ENCODE data around the gene PRRX2.

GRCh38 chr9:129624947-129625346 is 40.5 kb upstream of the PRRX2 start:
- TF ChIP-seq TARDBP (IDR thresholded peaks at IDR 0.05) (no peak), FOXA1 (IDR thresholded peaks at IDR 0.05) (no peak), ELF4 (IDR thresholded peaks at IDR 0.05) (no peak), SUZ12 (IDR thresholded peaks at IDR 0.05) (no peak), SP1 (IDR thresholded peaks at IDR 0.05) (no peak), ARNT (IDR thresholded peaks at IDR 0.05) (no peak), ZNF384 (IDR thresholded peaks at IDR 0.05) (no peak), PKNOX1 (IDR thresholded peaks at IDR 0.05) (no peak), HDGF (IDR thresholded peaks at IDR 0.05; ENCODE audit: borderline replicate concordance) (no peak), FOXK2 (IDR thresholded peaks at IDR 0.05) (no peak), BHLHE40 (IDR thresholded peaks at IDR 0.05; ENCODE audit: borderline replicate concordance) (no peak), FOXM1 (IDR thresholded peaks at IDR 0.05; ENCODE audit: borderline replicate concordance) (no peak)
